Heart left ventricle (tissue), 16 donors: ENCODE results near the gene AFAP1L2. TPM values are rescaled to one million over a fixed set of nuclear protein-coding genes. Genes with fewer than 3 reads are reported as not detected.

ENCODE experiments used
- ATAC-seq, 4 donors: fragments of 200-7000 bp; cut with Tn5 transposase; one replicate each; pipeline ENCODE4 v1.9.1; 2020 to 2022; ENCODE audit warnings: moderate library complexity in 4 of 4, mild to moderate bottlenecking in 3 of 4, moderate number of reproducible peaks in 1 of 4
- DNase-seq, 5 donors: peaks; one replicate each; pipeline ENCODE4 v3.0.0-alpha.2; 2020
- H3K27ac ChIP-seq, 12 donors: fragments of 200-600 bp; sonication (generic) in 4 of 12; one replicate each; pipeline versions ENCODE4 v1.5.0 to v1.8.0; 2016 to 2022; ENCODE audit warnings: mild to moderate bottlenecking in 2 of 12
- H3K27me3 ChIP-seq, 9 donors: fragments of 200-600 bp; sonication (generic) in 2 of 9; one replicate each; pipeline versions ENCODE4 v1.5.1 to v1.8.0; 2016 to 2022; ENCODE audit warnings: mild to moderate bottlenecking in 3 of 9
- H3K36me3 ChIP-seq, 9 donors: fragments of 200-600 bp; sonication (generic) in 2 of 9; one replicate each; pipeline versions ENCODE4 v1.5.0 to v1.8.0; 2018 to 2022; ENCODE audit warnings: mild to moderate bottlenecking in 2 of 9
- H3K4me1 ChIP-seq, 12 donors: fragments of 200-600 bp; sonication (generic) in 4 of 12; one replicate each; pipeline versions ENCODE4 v1.5.0 to v1.8.0; 2016 to 2022; ENCODE audit warnings: mild to moderate bottlenecking in 3 of 12
- H3K4me3 ChIP-seq, 12 donors: fragments of 200-600 bp; sonication (generic) in 4 of 12; one replicate each; pipeline versions ENCODE4 v1.5.0 to v1.8.0; 2017 to 2022; ENCODE audit warnings: mild to moderate bottlenecking in 9 of 12, moderate library complexity in 4 of 12
- H3K9me3 ChIP-seq, 12 donors: fragments of 200-600 bp; sonication (generic) in 4 of 12; one replicate each; pipeline versions ENCODE4 v1.5.0 to v1.8.0; 2016 to 2022; ENCODE audit warnings: mild to moderate bottlenecking in 1 of 12
- POLR2A ChIP-seq, 2 donors: fragments of 450-650 bp; IDR thresholded peaks; one replicate each; pipeline ENCODE4 v1.6.1; 2017; ENCODE audit warnings: antibody characterized with exemption in 2 of 2, mild to moderate bottlenecking in 2 of 2, moderate library complexity in 2 of 2
- WGBS, 4 donors: extraction: QIAGEN DNeasy Blood & Tissue Kit in 2 of 4; methylation state at CpG; one replicate each; pipeline versions ENCODE4 v1.1.5 to v1.1.7; 2013 to 2018; 5-methylcytosine and 5-hydroxymethylcytosine counted together
- intact Hi-C, 10 donors: fragments of 100-400 bp; cut with DNase I; formaldehyde crosslinking; loops; one replicate each; pipeline versions ENCODE4 v1.11.1 to v1.14.2; 2022
- polyA plus RNA-seq, 2 donors: library from polyadenylated mRNA; stranded (reverse); fragments of 200-250 nt; gene quantifications; one replicate each; pipeline ENCODE4 v1.2.3, GENCODE V29; 2013
- total RNA-seq, 9 donors: library from RNA; depleted of rRNA in 2 of 9; stranded (reverse); fragments of >200 nt in 2 of 9; fragmentation: NEBNext Ultra II Directional in 3 of 9; extraction: Animal tissue kit (Norgen Biotek cat#: 25700) in 3 of 9; gene quantifications; one replicate each; pipeline versions ENCODE4 v1.1.0 to v1.2.4, GENCODE V29; 2016 to 2023
- TF ChIP-seq, protein P1 (sequence below), 12 donors: fragments of 200-600 bp; sonication (generic) in 4 of 12; IDR thresholded peaks; one replicate each; pipeline versions ENCODE4 v1.5.0 to v1.8.0; 2018 to 2022; ENCODE audit warnings: antibody characterized with exemption in 12 of 12, mild to moderate bottlenecking in 5 of 12
- donor health status: ischemic (EF 13 %, LVEDD 7.1; RV severe dilation, severe dysfunction).
- donor health status: healthy with polysubstance abuse.
- donor health status: DM: no; HTN: yes; CAD: no.
- donor health status: DM: no; HTN: no; CAD: no.
- donor health status: ischemic (EF 25% LVEDD 6.9; RV normal size, moderate dysfunction).
- donor health status: ischemic (EF 25% LVEDD 5.7; RV mildly dilated, moderate dysfunction).
- donor health status: healthy.
- donor health status: DM: yes; HTN: yes; CAD: no.
- donor health status: ischemic (EF 35%, LVEDD 5.7; RV mildly dilated, moderate dysfunction).
- donor health status: nonischemic (EF 11% LVEDD 7.7; RV severe dilation, severe dysfunction).
- donor health status: DM: yes; HTN: yes; CAD: no.
- donor health status: PGD.
- donor health status: ischemic (EF 29% LVEDD 5.4; RV normal size, mild dysfunction).
- donor health status: nonischemic (EF 23%, LVEDD 6.1; RV moderate dilation, normal function).

The AFAP1L2 gene
- total and polyA plus RNA-seq, 11 donors = 2.8 to 8.2 (median 4.3) TPM

GRCh38 chr10:114289096-114289436, 115.2 kb downstream of the AFAP1L2 start:
- Histone ChIP-seq H3K4me1 (peaks cover 0 to 18% (median 3%) of the 10 kb centered on the region in 12 donors), H3K36me3 (no peaks in the 10 kb centered on the region), H3K4me3 (no peak overlapping the region), H3K27me3 (no peaks in the 10 kb centered on the region), H3K27ac (no peak overlapping the region), H3K9me3 (peaks cover 0 to under 1% (median 0%) of the 10 kb centered on the region in 12 donors)
- TF ChIP-seq, protein P1, sequence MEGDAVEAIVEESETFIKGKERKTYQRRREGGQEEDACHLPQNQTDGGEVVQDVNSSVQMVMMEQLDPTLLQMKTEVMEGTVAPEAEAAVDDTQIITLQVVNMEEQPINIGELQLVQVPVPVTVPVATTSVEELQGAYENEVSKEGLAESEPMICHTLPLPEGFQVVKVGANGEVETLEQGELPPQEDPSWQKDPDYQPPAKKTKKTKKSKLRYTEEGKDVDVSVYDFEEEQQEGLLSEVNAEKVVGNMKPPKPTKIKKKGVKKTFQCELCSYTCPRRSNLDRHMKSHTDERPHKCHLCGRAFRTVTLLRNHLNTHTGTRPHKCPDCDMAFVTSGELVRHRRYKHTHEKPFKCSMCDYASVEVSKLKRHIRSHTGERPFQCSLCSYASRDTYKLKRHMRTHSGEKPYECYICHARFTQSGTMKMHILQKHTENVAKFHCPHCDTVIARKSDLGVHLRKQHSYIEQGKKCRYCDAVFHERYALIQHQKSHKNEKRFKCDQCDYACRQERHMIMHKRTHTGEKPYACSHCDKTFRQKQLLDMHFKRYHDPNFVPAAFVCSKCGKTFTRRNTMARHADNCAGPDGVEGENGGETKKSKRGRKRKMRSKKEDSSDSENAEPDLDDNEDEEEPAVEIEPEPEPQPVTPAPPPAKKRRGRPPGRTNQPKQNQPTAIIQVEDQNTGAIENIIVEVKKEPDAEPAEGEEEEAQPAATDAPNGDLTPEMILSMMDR (IDR thresholded peaks at IDR 0.05) = no peak
- no peak for TF ChIP-seq POLR2A (IDR thresholded peaks at IDR 0.05)
- ATAC-seq (no peak), DNase-seq (peak in 1 of 5 donors; percentile 40)
- 94 to 97% (median 95%) methylated on average over 14 to 16 of the region's 16 CpGs for WGBS, 4 donors
- intact Hi-C loops = no loop called here

DNA sequence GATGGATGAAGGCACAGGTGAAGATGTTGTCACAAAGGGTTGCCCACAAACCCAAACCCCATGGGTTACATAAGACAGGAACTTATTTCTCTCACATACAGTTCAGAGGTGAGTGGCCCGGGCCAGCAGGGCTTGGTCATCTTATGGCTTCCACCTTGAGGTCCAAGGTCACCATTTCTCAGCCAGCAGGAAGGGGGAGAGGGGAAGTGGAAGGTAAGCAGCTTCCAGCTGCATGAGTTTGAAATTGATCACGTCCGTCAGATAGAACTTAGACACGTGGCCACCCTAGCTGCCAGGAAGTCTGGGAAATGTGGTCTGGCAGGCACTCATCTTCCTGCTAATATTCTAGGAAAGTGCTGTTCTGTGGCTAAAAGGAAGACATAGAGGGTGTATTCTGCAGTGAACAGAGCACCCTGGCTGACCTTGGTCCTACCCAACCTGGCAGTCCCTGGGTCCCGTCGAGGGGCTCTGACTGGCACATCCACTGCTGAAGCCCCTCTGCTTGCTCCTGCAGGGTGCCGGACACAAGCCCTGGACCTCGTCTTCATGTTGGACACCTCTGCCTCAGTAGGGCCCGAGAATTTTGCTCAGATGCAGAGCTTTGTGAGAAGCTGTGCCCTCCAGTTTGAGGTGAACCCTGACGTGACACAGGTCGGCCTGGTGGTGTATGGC, 115.7 kb downstream of the AFAP1L2 start:
- Histone ChIP-seq H3K4me1 (peaks cover 0 to 22% (median 3%) of the 10 kb centered on the region in 12 donors), H3K9me3 (no peaks in the 10 kb centered on the region), H3K27ac (no peak overlapping the region), H3K27me3 (no peaks in the 10 kb centered on the region), H3K36me3 (no peaks in the 10 kb centered on the region), H3K4me3 (no peak overlapping the region)
- intact Hi-C loops = no loop called here
- no peak for TF ChIP-seq POLR2A (IDR thresholded peaks at IDR 0.05)
- TF ChIP-seq, protein P1 (IDR thresholded peaks at IDR 0.05) = no peak
- ATAC-seq (no peak), DNase-seq (no peak)
- WGBS, 4 donors = 65 to 76% (median 69%) methylated on average over 9 to 11 of the region's 11 CpGs

DNA sequence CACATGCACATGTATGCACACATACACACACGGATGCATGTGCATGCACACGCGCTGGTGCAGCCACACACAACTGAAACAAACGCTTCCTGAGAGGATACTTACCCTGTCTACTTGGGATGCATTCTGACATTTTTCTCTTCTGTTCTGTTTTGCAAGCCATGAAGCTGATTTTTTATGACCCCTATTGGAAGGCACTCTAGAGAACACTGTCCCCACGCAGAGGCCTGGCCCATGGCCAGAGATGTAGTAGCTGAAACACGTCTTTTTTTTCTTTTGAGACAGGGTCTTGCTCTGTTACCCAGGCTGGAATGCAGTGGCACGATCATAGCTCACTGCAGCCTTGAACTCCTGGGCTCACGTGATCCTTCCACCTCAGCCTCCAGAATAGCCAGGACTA, 117.4 kb downstream of the AFAP1L2 start:
- ATAC-seq (no peak), DNase-seq (peak in 1 of 5 donors; percentile 42)
- intact Hi-C loops = no loop called here
- Histone ChIP-seq H3K36me3 (no peaks in the 10 kb centered on the region), H3K4me3 (no peak overlapping the region), H3K27ac (no peak overlapping the region), H3K27me3 (no peaks in the 10 kb centered on the region), H3K4me1 (peaks cover 0 to 22% (median 3%) of the 10 kb centered on the region in 12 donors), H3K9me3 (no peaks in the 10 kb centered on the region)
- WGBS, 4 donors = 56 to 68% (median 65%) methylated on average over 8 of the region's 8 CpGs
- TF ChIP-seq, protein P1 (IDR thresholded peaks at IDR 0.05) = no peak
- no peak for TF ChIP-seq POLR2A (IDR thresholded peaks at IDR 0.05)

- H3K9me3 ChIP-seq = no peaks in the 10 kb centered on the region
- H3K27ac ChIP-seq = no peak overlapping the region
- WGBS, 4 donors = 86 to 91% (median 90%) methylated on average over 17 to 31 of the region's 31 CpGs; no CpG with 5 or more reads in 1 of the 4 donors
- H3K4me3 ChIP-seq = no peak overlapping the region
- ATAC-seq (peak in 1 of 4 donors; percentile 8), DNase-seq (peak in 1 of 5 donors; percentile 61)
- TF ChIP-seq POLR2A (IDR thresholded peaks at IDR 0.05) = no peak
- TF ChIP-seq, protein P1 (IDR thresholded peaks at IDR 0.05) = no peak
- no peaks in the 10 kb centered on the region for H3K27me3 ChIP-seq
- no peaks in the 10 kb centered on the region for H3K36me3 ChIP-seq
- peaks cover 0 to 22% (median 3%) of the 10 kb centered on the region in 12 donors for H3K4me1 ChIP-seq
- intact Hi-C loops = no loop called here
These were observed 118.3 kb downstream of the AFAP1L2 start for GRCh38 chr10:114285961-114286441.
